NOMO-1 treated with DMSO at 0.1 percent for 48 hours (cell line): ENCODE data around the gene FAM241A.

ENCODE experiments used
- DNase-seq: peaks from one replicate; lab custom pipeline; 2025; ENCODE audit not compliant: unreplicated experiment; lab: John Stamatoyannopoulos, UW

Gene FAM241A

GRCh38 chr4:112213091-112213490, 67.8 kb downstream of the FAM241A start:
- DNase-seq, result peak; percentile 33

GRCh38 chr4:112213856-112214255, 68.6 kb downstream of the FAM241A start:
- peak; percentile 77 for DNase-seq

GRCh38 chr4:112214390-112215264, 69.4 kb downstream of the FAM241A start:
- DNase-seq, result peak; percentile 16

GRCh38 chr4:112219826-112220366, 74.6 kb downstream of the FAM241A start:
- DNase-seq, result no peak

- DNase-seq, result no peak
Measured at GRCh38 chr4:112222219-112222955, 77.1 kb downstream of the FAM241A start.

GRCh38 chr4:112225157-112225556, 79.9 kb downstream of the FAM241A start:
- no peak for DNase-seq

GRCh38 chr4:112230879-112231778, 85.9 kb downstream of the FAM241A start:
- DNase-seq, result peak; percentile 97

- DNase-seq, result peak; percentile 71
Measured at GRCh38 chr4:112231779-112232713, 86.8 kb downstream of the FAM241A start, which contains the start of gene AP1AR. TSS of gene AP1AR (plus strand) at chr4:112231787. CDS start at chr4:112232092, 305 bp downstream.

- peak; percentile 65 for DNase-seq
Measured at GRCh38 chr4:112234952-112235609, 89.8 kb downstream of the FAM241A start.

- no peak for DNase-seq
Measured at GRCh38 chr4:112236040-112236439, 90.8 kb downstream of the FAM241A start.

GRCh38 chr4:112238833-112239232, 93.6 kb downstream of the FAM241A start:
- DNase-seq, result no peak
